HCT116 (cell line): ENCODE data around the gene IGF2BP3. TPM values are rescaled to one million over a fixed set of nuclear protein-coding genes. Genes with fewer than 3 reads are reported as not detected.

Experiments used
- ATAC-seq: fragments of 200-7000 bp; cut with Tn5 transposase; 2 replicates; pipeline ENCODE4 v1.9.1; 2020; ENCODE audit warnings: mild to moderate bottlenecking, moderate library complexity
- BruUV-seq: library from RNA; stranded (reverse); fragments of 400-500 nt; replicated peaks from 2 replicates; lab custom pipeline; 2021; lab: Mats Ljungman, UMichigan
- CTCF ChIA-PET: fragments of 300-600 bp; sonication (Branson Sonifier 250); formaldehyde crosslinking; loops from one replicate; lab custom pipeline; 2021; ENCODE audit warnings: antibody characterized with exemption; lab: Charles Lee
- POLR2A ChIA-PET: fragments of 300-600, 350-600 bp; sonication (Branson Sonifier 250); formaldehyde crosslinking; loops from one replicate; lab custom pipeline; 2021; ENCODE audit warnings: antibody characterized with exemption; lab: Charles Lee
- RAD21 ChIA-PET, 2 experiments: fragments of 300-600 bp; sonication (Branson Sonifier 250); formaldehyde crosslinking; loops; one replicate each; lab custom pipeline; 2023; ENCODE audit warnings: low total read pairs in 2 of 2; ENCODE audit not compliant: uncharacterized antibody in 2 of 2, unreplicated experiment in 2 of 2, low non-redundant PET in 1 of 2; lab: Charles Lee
- DNase-seq: peaks from one replicate; pipeline ENCODE4 v3.0.0-alpha.2; 2010; ENCODE audit warnings: low read depth, low spot score
- H2AFZ ChIP-seq: fragments of 200-600 bp; shearing (Covaris generic), sonication (generic); 2 replicates; pipeline ENCODE4 v1.6.1; 2017; ENCODE audit warnings: low read depth, mixed run types, mixed read lengths, antibody characterized with exemption, low read length; ENCODE audit not compliant: poor library complexity, severe bottlenecking
- H3K27ac ChIP-seq: 2 replicates; pipeline ENCODE4 v1.5.1; 2012; ENCODE audit warnings: low read depth, low read length
- H3K27me3 ChIP-seq: fragments of 200-600 bp; sonication (generic); 2 replicates; pipeline ENCODE4 v1.6.1; 2016; ENCODE audit warnings: mixed run types, low read length, mixed read lengths; ENCODE audit not compliant: insufficient read depth
- H3K36me3 ChIP-seq, 2 experiments: fragments of 200-500 bp in 1 of 2; fragments of 200-600 bp in 1 of 2; sonication (Bioruptor generic) in 1 of 2; sonication (generic) in 1 of 2; 2 replicates each; pipeline versions ENCODE4 v1.5.1 to v1.6.1; 2014 to 2016; ENCODE audit warnings: low read length in 2 of 2, inconsistent platforms in 1 of 2, mixed read lengths in 1 of 2, mixed run types in 1 of 2; ENCODE audit not compliant: insufficient read depth in 2 of 2, control insufficient read depth in 1 of 2
- H3K4me1 ChIP-seq, 2 experiments: fragments of 200-600 bp in 1 of 2; sonication (generic) in 1 of 2; 2 replicates each; pipeline versions ENCODE4 v1.5.1 to v1.6.1; 2012 to 2017; ENCODE audit warnings: low read length in 2 of 2, inconsistent platforms in 1 of 2, mild to moderate bottlenecking in 1 of 2, mixed read lengths in 1 of 2, mixed run types in 1 of 2, moderate library complexity in 1 of 2; ENCODE audit not compliant: insufficient read depth in 2 of 2, control insufficient read depth in 1 of 2
- H3K4me2 ChIP-seq: fragments of 200-600 bp; sonication (generic); 2 replicates; pipeline ENCODE4 v1.6.1; 2017; ENCODE audit warnings: mixed run types, low read length, mixed read lengths
- H3K4me3 ChIP-seq, 2 experiments: fragments of 200-600 bp in 1 of 2; sonication (generic) in 1 of 2; replicated peaks in 1 of 2; 2 replicates each; pipeline ENCODE4 v1.5.1; 2011 to 2016; ENCODE audit warnings: low read length in 2 of 2, control low read depth in 1 of 2, low read depth in 1 of 2, mild to moderate bottlenecking in 1 of 2, mixed read lengths in 1 of 2, mixed run types in 1 of 2
- H3K79me2 ChIP-seq: fragments of 200-600 bp; sonication (generic); 2 replicates; pipeline ENCODE4 v1.6.1; 2017; ENCODE audit warnings: mild to moderate bottlenecking, mixed run types, low read length, moderate library complexity, mixed read lengths; ENCODE audit not compliant: insufficient read depth
- H3K9ac ChIP-seq: fragments of 200-600 bp; sonication (generic); 2 replicates; pipeline ENCODE4 v1.6.1; 2016; ENCODE audit warnings: low read length, mixed read lengths
- H3K9me2 ChIP-seq: fragments of 200-600 bp; sonication (generic), shearing (Covaris generic); 2 replicates; pipeline ENCODE4 v1.6.1; 2017; ENCODE audit warnings: mixed run types, mild to moderate bottlenecking, moderate library complexity; ENCODE audit not compliant: insufficient read depth
- H3K9me3 ChIP-seq, 2 experiments: fragments of 200-500 bp in 1 of 2; fragments of 200-600 bp in 1 of 2; sonication (Bioruptor generic) in 1 of 2; sonication (generic) in 1 of 2; 2 replicates each; pipeline ENCODE4 v1.6.1; 2014 to 2017; ENCODE audit warnings: low read length in 2 of 2, mixed read lengths in 2 of 2, inconsistent platforms in 1 of 2, low read depth in 1 of 2, mild to moderate bottlenecking in 1 of 2, mixed run types in 1 of 2, moderate library complexity in 1 of 2; ENCODE audit not compliant: control insufficient read depth in 1 of 2, insufficient read depth in 1 of 2
- H4K20me1 ChIP-seq: fragments of 200-600 bp; sonication (generic), shearing (Covaris generic); 2 replicates; pipeline ENCODE4 v1.6.1; 2017; ENCODE audit warnings: mixed run types, mild to moderate bottlenecking, moderate library complexity; ENCODE audit not compliant: insufficient read depth
- CEBPB ChIP-seq: IDR thresholded peaks from 2 replicates; pipeline ENCODE4 v1.6.1; 2012; ENCODE audit warnings: low read depth
- RAD21 ChIP-seq: IDR thresholded peaks from 2 replicates; pipeline ENCODE4 v1.6.1; 2012; ENCODE audit warnings: low read depth, mild to moderate bottlenecking
- SIN3A ChIP-seq: IDR thresholded peaks from 2 replicates; pipeline ENCODE4 v1.6.1; 2012; ENCODE audit warnings: low read depth
- SRF ChIP-seq: IDR thresholded peaks from 2 replicates; pipeline ENCODE4 v1.6.1; 2012; ENCODE audit warnings: low read depth
- intact Hi-C: fragments of 100-400 bp; cut with micrococcal nuclease; formaldehyde crosslinking; loops from 2 replicates; pipeline ENCODE4 v1.10.0; 2022
- total RNA-seq: library from RNA; stranded (reverse); gene quantifications from one replicate; pipeline ENCODE4 v1.2.1, GENCODE V29; 2021; ENCODE audit not compliant: unreplicated experiment
- TF ChIP-seq, protein P1 (sequence below): IDR thresholded peaks from 2 replicates; pipeline ENCODE4 v1.6.1; 2012; ENCODE audit warnings: low read depth

The IGF2BP3 gene
- total RNA-seq, 1 experiment from 2014 or later: 79.1 TPM

DNA sequence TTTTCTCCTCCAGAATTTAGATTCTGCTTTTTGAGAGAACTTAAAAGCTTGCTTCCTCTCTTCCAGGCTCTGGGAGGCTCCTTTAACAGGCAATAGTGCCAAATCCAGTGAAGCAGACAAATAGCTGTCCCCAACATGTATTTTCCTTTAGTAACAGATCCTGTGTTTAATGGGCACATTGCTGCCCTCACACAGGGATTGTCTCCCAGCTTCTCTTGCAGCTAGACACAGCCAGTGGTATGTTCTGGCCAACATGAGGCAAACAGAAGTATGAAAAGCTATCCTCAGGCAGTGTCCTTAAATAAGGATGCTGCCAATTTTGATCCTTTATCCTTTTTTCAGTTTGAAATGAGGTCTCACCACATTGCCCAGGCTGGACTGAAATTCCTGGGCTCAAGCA is 132.9 kb downstream of the IGF2BP3 start:
- peaks cover 0 to 8% of the 10 kb centered on the region in 2 experiments; a peak in 1 of 4 replicates for H3K9me3 ChIP-seq
- ATAC-seq: no peak
- H3K27me3 ChIP-seq: no peaks in the 10 kb centered on the region
- no peak overlapping the region for H3K4me2 ChIP-seq
- BruUV-seq: no TSS peak
- H3K36me3 ChIP-seq: peaks cover 36 to 61% of the 10 kb centered on the region in 2 experiments
- intact Hi-C loops: no loop called here
- CTCF ChIA-PET: interaction anchor here (1.3 kb wide), 1 partner anchor 13 kb away, joined by 4 read pairs; no protein-coding TSS in a partner anchor
- DNase-seq: no peak
- H3K27ac ChIP-seq: no peak overlapping the region
- peaks cover 6% of the 10 kb centered on the region; the same call in 1 of the 2 replicates for H3K79me2 ChIP-seq
- no peaks in the 10 kb centered on the region for H3K9me2 ChIP-seq
- no peak overlapping the region for H3K4me3 ChIP-seq
- H2AFZ ChIP-seq: no peak overlapping the region
- H3K4me1 ChIP-seq: peaks cover 47 to 57% of the 10 kb centered on the region in 2 experiments
- POLR2A ChIA-PET: interaction anchor here (0.7 kb wide), 1 partner anchor 12 kb away, joined by 3 read pairs; no protein-coding TSS in a partner anchor
- RAD21 ChIA-PET: no interaction called here
- H4K20me1 ChIP-seq: peaks cover 7% of the 10 kb centered on the region; the same call in 1 of the 2 replicates
- TF ChIP-seq SRF: no peak
- TF ChIP-seq RAD21: no peak
- TF ChIP-seq CEBPB: no peak
- TF ChIP-seq, protein P1, sequence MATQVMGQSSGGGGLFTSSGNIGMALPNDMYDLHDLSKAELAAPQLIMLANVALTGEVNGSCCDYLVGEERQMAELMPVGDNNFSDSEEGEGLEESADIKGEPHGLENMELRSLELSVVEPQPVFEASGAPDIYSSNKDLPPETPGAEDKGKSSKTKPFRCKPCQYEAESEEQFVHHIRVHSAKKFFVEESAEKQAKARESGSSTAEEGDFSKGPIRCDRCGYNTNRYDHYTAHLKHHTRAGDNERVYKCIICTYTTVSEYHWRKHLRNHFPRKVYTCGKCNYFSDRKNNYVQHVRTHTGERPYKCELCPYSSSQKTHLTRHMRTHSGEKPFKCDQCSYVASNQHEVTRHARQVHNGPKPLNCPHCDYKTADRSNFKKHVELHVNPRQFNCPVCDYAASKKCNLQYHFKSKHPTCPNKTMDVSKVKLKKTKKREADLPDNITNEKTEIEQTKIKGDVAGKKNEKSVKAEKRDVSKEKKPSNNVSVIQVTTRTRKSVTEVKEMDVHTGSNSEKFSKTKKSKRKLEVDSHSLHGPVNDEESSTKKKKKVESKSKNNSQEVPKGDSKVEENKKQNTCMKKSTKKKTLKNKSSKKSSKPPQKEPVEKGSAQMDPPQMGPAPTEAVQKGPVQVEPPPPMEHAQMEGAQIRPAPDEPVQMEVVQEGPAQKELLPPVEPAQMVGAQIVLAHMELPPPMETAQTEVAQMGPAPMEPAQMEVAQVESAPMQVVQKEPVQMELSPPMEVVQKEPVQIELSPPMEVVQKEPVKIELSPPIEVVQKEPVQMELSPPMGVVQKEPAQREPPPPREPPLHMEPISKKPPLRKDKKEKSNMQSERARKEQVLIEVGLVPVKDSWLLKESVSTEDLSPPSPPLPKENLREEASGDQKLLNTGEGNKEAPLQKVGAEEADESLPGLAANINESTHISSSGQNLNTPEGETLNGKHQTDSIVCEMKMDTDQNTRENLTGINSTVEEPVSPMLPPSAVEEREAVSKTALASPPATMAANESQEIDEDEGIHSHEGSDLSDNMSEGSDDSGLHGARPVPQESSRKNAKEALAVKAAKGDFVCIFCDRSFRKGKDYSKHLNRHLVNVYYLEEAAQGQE: no peak
- TF ChIP-seq SIN3A: no peak
- TF ChIP-seq, all 23 proteins: peak for 0
- H3K9ac ChIP-seq: no peak overlapping the region
